DMS 273 treated with DMSO at 0.1 percent for 48 hours (cell line): Measurements from ENCODE around the gene PDZD11.
A peak's percentile ranks its signal among the peaks of the same experiment; 100 is the strongest.
"Not testable (repeated sequence)": the region's sequence is repeated elsewhere in the genome, so short reads cannot be mapped to it uniquely, and the experiment has no call there.

ENCODE experiments used
- DNase-seq: peaks from one replicate; lab custom pipeline; 2025; lab: John Stamatoyannopoulos, UW

PDZD11 gene

GRCh38 chrX:70289793-70290770 is at the start of gene PDZD11, which contains the start of gene KIF4A:
PDZD11 (minus strand) TSS chrX:70289927; CDS start chrX:70289341, 586 bp downstream.
KIF4A (plus strand) TSS chrX:70290104; CDS start chrX:70290459, 355 bp downstream.
- peak; percentile 66 for DNase-seq

GRCh38 chrX:70338290-70338689 is 48.6 kb upstream of the PDZD11 start:
- no peak for DNase-seq

DNA sequence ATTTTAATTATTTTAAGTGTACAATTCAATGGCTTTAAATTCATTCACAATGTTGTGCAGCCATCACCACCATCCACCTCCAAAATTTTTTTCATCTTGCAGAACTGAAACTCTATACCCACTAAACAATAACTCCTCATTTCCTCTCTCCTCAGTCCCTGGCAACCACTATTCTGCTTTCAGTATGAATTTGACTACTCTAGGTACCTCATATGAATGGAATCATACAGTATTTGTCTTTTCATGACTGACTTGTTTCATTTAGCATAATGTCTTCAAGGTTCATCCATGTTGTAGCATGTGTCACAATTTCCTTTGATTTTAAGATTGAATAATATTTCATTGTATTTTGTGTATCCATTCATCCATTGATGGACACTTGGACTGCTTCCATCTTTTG is 47.0 kb upstream of the PDZD11 start:
- DNase-seq = no peak

DNA sequence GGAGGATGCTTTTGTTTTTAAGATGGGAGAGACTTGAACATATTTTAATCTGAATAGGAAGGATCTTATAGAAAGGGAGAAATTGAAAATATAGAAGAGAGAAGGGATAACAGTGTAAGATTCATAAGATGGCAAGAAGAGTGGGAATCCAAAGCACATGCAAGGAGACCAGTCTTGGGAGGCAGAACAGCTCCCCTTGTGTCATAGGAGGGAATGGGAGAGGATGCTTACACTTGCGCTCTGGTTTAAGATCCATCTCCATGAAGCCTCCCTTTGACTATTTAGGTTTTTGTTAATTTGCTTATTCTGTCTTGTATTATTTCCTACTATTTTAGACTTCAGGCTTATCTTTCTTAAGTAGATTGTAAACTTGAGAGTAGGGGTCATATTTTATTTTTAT is 42.9 kb upstream of the PDZD11 start:
- DNase-seq = no peak

- no peak for DNase-seq
These were observed 41.4 kb upstream of the PDZD11 start for GRCh38 chrX:70331161-70331560.

GRCh38 chrX:70324326-70324725 is 34.6 kb upstream of the PDZD11 start:
- no peak for DNase-seq

DNA sequence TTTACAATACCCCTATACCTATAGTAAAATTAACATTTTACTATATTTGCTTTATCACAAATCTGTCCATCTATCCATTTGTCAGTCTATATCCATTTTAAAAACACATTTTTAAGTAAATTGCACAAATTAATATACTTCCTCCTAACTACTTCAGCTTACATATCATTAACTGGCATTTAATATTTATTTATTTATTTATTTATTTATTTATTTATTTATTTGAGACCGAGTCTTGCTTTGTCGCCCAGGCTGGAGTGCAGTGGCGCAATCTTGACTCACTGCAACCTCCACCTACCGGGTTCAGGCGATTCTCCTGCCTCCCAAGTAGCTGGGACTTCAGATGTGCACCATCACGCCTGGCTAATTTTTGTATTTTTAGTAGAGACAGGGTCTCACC is 33.9 kb upstream of the PDZD11 start:
- not testable (repeated sequence) for DNase-seq

- no peak for DNase-seq
These were observed 33.1 kb upstream of the PDZD11 start for GRCh38 chrX:70322784-70323183.

DNA sequence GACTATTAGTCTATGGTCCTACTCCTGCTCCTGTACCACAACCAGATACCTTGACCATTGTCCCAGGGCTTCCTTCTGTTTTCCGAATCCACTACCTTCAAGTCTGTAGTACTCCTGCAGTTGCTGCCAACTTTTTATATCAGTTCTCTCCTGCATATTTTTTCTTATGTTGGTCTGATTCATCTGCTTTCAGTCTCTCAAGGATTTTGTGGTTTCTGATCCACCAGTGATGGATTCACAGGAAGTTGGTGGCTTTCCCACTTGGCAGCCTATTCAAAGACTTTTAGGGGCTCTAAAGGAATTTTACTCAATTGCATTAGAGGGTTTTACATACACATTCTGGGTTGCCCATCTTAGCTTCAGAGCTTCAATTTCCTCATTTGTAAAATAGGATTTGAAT is 23.8 kb upstream of the PDZD11 start:
- DNase-seq = no peak

DNA sequence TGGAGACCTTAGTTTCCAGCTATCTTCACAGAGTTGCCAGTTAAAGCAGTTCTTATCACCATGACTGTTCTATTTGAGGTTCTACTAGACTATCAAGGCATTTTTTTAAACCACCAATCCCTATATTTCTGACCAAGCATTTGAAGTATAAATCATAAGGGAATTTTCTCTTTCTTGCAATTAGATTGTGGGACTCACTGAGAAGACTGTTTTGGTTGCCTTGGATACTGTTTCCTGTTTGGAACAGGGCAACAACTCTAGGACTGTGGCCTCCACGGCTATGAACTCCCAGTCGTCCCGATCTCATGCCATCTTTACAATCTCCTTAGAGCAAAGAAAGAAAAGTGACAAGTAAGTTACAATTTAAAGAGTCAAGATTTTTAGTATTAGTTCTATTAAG is 12.0 kb upstream of the PDZD11 start:
- no peak for DNase-seq

DNA sequence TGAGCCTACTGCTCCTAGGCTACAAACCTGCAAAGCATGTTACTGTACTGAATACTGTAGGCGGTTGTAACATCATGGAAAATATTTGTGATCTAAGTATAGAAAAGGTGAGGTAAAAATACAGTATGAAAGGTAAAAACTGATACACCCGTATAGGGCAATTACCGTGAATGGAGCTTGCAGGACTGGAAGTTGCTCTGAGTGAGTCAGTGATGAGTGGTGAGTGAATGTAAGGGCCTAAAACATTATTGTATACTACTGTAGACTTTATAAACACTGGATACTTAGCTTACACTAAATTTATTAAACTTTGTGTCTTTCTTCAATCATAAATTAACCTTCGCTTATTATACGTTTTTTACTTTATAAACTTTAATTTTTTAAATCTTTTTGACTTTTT is 3.9 kb upstream of the PDZD11 start:
- DNase-seq = no peak

- no peak for DNase-seq
These were observed 3.1 kb upstream of the PDZD11 start for GRCh38 chrX:70292788-70293187.

DNA sequence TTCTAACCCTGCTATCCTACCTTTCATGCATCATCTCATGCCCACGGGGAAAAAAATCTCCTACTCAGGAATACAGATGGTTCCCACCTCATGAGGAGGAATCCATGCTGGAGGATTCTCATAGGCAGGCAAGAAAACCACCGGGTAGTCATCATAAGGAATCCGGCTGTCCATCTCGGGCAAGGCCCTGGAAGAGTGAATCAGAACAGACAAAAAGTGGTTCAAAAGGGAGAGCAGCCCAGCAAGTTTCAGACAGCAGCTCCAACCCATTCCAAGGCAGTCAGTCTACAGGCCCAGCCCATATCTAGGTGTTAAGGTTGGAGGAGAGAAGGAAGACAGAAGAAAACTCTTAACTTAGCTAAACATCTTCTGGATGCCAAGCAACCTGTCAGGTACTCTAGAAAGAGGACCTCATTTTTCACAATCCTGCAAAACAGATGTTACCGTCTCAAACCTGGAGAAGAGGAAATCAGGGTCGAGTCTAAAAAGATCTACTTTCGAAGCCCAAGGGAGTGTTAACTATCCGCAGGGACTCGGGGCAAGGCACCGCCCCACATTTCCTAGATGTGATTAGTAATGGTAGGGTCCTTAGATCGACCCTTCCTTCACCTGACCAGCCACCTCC is 447 bp downstream of the PDZD11 start:
- DNase-seq = no peak

GRCh38 chrX:70281951-70282350 is 7.8 kb downstream of the PDZD11 start, which contains the start of gene RAB41:
RAB41 (plus strand) TSS chrX:70282172; CDS start chrX:70282218, 46 bp downstream.
- no peak for DNase-seq

GRCh38 chrX:70280573-70280972 is 9.2 kb downstream of the PDZD11 start:
- DNase-seq = no peak

GRCh38 chrX:70279081-70279480 is 10.6 kb downstream of the PDZD11 start:
- DNase-seq = no peak

DNA sequence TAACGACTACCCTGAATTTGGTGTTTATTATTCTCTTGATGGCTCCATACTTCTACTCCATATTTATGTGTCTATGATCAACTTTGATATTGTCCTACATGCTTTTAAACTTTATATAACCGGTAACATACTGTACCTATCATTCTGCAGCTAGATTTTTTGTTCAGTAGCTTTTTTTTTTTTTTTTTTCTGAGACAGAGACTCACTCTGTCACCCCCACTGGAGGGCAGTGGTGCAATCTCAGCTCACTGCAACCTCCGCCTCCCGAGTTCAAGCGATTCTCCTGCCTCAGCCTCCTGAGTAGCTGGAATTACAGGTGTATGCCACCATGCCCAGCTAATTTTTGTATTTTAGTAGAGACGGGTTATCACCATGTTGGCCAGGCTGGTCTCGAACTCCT is 15.7 kb downstream of the PDZD11 start:
- DNase-seq = not testable (repeated sequence)

GRCh38 chrX:70268034-70268433 is 21.7 kb downstream of the PDZD11 start, which contains the start of gene ARR3:
ARR3 (plus strand) TSS chrX:70268334; CDS start chrX:70269386, 1,052 bp downstream.
- DNase-seq = no peak

GRCh38 chrX:70264784-70265183 is 24.9 kb downstream of the PDZD11 start:
- no peak for DNase-seq

- peak; percentile 2 for DNase-seq
These were observed 26.7 kb downstream of the PDZD11 start for GRCh38 chrX:70262952-70263567.

DNA sequence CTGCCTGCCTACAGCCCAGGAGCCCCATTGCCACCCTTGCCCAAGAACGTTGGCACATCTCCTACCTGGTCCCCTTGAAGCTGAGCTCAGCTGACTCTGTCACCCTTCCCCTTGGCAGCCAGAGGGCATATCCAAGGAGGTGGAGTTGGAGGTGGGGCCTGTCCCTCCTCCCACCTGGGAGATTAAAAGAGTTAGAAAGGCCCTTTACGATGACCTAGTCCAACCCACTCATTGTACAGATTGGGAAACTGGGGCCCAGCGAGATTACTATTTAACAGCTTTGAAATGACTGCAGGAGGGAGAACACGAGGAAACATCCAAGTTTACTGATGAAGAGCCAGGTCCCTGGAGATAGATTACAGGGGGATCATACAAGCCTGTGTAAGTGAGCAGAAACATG is 29.6 kb downstream of the PDZD11 start, which contains the start of gene P2RY4:
Gene P2RY4 (minus strand): TSS at position 101 of the 400 bp plus-strand sequence. CDS start 580 bp downstream, outside the sequence.
- DNase-seq = no peak
